GM18870 (cell line): Measurements from ENCODE around the gene SASH1.

ENCODE experiments used
- ATAC-seq: cut with Tn5 transposase; IDR thresholded peaks from one replicate; pipeline ENCODE4 v1.9.1; 2021; ENCODE audit warnings: moderate library complexity; ENCODE audit not compliant: unreplicated experiment

SASH1 gene

DNA sequence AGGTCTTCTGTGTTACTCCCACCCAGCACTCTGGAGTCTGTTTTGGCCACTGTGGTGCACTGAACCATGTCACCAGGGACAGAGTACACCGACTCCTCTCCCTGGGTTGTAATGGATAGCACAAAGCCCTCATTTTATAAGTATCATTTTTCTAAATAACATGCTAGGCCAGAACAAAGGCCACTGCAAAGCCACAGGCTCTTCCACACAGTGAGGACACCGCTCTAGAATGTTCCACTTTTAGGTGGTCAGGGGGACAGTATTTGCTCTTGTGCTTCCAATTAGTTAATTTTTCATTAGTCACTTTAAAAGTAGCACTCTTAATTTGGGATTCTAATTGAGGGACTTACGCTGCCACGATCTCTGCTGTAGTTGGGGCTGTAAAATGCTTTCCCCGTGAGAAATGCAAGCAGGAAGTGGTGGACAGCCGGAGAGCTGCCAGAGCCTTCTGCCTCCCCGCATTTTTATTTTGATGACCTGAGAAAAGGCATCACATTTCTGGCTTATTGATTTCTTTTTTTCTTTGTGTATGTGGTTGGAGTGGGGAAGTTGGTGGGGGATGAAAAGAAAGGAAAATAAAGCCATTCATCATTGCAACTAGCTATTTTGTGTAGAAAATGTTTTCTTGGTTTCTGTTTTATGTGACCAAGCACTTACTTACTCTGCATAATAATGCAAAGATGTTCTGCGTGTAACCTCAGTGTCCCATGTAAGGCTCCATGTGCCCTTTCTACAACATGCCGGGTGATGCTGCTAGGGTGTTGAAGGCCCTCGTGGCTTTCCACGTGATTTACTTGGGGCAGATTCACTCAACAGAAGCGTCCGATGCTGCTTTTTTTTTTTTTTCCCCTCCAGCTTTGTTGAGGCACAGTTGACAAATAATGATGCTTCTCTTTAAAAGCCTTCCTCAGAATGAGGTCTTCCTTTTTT, 195.9 kb downstream of the SASH1 start:
- ATAC-seq = no peak

GRCh38 chr6:148543540-148543939, 200.9 kb downstream of the SASH1 start:
- no peak for ATAC-seq

DNA sequence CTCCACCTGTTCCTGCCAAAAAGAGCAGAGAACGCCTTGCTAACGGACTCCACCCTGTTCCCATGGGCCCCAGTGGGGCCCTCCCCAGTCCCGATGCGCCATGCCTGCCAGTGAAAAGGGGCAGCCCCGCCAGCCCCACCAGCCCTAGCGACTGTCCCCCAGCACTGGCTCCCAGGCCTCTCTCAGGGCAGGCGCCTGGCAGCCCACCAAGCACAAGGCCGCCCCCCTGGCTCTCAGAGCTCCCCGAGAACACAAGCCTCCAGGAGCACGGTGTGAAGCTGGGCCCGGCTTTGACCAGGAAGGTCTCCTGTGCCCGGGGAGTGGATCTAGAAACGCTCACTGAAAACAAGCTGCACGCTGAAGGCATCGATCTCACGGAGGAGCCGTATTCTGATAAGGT, 201.8 kb downstream of the SASH1 start:
- ATAC-seq = no peak

DNA sequence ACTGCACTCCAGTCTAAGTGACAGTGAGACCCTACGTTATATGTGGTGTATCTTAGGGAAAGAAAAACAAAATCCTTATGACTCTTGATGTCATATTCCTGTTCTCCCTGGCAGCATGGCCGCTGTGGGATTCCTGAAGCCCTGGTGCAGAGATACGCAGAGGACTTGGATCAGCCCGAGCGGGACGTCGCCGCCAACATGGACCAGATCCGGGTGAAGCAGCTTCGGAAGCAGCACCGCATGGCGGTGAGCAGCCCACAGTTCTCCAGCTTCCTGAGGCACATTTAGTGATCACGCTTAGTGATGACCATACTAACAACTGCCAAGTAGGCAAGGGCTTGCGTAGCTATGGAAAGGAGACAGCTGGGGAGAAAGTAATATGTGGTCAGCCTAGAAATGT, 203.3 kb downstream of the SASH1 start:
- ATAC-seq = no peak

- ATAC-seq = no peak
These were observed 204.5 kb downstream of the SASH1 start for GRCh38 chr6:148547110-148547509.

DNA sequence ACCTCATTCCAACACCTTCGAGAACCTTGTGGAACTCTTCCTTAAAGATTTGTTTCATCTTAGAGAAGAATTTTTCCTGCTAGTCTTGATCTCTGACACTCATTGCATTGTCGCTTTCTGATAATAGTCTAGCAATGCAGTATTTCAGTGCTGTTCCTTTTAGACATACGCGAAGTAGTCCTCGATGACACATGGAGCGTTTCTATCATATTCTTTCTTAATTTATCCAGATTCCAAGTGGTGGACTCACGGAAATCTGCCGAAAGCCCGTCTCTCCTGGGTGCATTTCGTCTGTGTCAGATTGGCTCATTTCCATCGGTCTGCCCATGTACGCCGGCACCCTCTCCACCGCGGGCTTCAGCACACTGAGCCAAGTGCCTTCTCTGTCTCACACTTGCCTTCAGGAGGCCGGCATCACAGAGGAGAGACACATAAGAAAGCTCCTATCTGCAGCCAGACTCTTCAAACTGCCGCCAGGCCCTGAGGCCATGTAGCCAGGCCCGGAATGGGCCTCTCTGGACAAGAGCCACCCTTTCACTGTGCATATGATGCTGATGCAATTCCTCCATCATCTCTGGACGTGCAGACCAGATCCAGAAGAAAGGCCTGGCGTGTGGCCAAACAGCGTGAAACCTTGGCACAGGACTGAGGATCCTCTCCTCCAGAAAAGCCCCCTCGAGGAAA, 205.6 kb downstream of the SASH1 start:
- ATAC-seq = no peak

DNA sequence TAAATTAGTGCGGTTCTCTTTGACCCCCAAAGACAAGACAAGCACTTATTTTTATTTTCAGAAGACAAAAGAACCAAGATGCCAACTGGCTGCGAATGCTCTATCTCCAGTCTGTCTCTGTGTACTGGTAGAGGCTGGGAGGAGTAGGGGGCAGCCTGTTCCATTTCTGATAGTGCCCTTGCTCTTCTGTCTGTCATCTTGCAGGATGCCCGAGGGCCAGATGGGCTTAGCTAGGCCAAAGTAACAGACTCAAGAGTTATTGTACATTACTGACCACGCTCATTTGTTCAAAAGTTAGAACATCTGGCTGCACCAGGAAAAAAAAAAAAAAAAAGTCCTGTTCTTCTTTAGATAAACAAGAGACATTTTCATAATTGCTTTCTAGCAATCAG, 206.1 kb downstream of the SASH1 start:
- ATAC-seq = no peak

DNA sequence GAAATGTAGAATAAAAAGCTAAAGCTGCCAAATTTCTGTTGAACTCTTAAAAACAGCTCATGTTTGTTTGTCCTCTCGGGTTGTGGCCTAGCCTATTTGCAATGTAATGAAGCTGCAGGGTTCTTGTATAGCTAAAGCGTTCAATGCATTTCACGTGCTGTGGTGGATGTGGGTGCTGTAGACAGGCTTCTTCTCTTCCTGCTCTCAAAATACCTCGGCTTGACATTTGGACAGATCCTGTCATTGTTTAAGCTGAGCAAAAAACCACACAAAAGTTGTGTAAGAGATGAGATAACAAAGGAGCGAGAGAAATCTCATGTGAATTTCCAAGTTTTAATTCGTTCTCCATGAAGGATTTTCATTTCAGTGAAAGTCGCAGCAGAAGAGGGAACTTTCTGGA, 207.9 kb downstream of the SASH1 start:
- no peak for ATAC-seq

GRCh38 chr6:148551226-148551625, 208.6 kb downstream of the SASH1 start:
- ATAC-seq = no peak

- ATAC-seq = no peak
These were observed 213.8 kb downstream of the SASH1 start for GRCh38 chr6:148556410-148556809.

GRCh38 chr6:148557796-148558321, 215.2 kb downstream of the SASH1 start:
- ATAC-seq = no peak

DNA sequence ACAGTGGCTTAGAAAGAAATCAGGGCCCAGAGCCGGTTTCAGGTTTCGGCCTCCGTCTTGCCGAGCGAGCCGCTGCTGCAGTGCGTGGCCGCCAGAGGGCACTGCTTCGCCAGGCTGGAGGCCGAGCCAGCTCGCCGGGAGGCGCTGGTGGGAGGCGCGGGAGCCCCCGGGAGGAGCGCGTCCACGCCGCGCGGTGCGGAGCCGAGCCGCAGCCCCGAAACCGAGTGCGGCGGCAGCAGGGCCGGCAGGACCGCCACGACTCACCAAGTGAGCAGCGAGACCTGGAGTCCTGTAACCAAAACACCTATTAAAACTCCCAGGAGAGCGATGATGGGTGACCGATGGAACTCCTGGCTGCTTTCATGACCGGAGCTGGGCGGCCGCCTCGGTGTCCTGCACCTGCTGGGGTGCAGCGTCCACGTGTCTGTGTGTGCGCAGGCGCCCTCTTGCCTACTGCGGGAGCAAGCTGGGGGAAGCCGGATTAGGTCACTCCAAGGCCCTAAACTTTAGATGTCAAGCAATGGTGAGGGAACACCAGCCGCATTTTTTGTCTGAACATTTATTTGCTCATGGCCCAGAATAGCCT, 217.3 kb downstream of the SASH1 start:
- no peak for ATAC-seq

GRCh38 chr6:148561629-148562028, 219.0 kb downstream of the SASH1 start:
- ATAC-seq = no peak

DNA sequence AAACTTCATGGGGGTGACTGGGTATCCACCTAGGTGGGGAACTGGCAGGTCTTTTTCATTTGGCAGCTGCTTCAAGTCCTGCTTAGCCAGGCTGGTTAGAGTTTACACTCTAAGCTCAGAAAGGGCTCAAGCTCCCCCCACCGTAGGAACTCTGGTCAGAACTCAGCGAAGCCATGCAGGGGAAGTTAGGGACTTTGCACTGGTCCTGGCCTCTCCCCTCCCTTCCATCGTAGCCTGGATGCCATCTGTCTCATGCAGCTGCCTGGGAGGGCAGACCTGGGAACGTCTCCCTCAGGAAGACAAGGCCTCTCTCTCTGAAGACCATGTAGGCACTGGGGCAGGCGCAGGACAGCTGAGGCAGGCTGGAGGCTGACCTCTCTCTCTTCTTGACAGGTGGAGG, 220.4 kb downstream of the SASH1 start:
- ATAC-seq = no peak

- no peak for ATAC-seq
These were observed 221.9 kb downstream of the SASH1 start for GRCh38 chr6:148564494-148565035.

DNA sequence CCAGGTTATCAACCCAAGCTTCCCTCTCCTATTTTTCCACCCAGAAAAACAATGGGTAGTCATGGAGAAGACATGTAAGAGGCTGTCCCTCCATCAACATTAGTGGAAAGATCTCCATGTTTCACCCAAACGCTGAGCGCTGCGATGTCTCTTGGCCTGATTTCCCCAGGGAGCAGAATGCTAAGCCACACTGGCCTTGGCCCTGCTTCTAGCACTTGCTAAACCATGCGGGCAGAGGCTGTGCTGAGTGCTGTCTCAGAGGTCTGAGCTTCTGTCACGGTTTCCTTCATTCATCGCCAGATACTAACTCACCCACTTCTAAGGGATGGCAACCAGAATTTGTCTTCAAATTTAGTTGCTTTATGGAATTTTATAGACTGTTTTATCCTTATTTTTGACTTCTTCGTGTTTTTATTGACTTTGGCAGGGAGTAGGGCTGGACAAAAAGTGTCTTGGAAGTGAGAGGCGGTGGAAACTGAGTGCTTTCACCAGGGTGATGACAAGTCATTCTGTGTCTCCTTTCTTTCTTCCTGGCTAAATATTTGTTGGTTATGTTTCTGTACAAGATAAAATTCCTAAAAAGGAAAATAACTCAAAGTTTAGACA, 222.8 kb downstream of the SASH1 start:
- ATAC-seq = no peak

- ATAC-seq = no peak
These were observed 223.5 kb downstream of the SASH1 start for GRCh38 chr6:148565930-148566663.

GRCh38 chr6:148566664-148567350, 224.2 kb downstream of the SASH1 start:
- ATAC-seq = no peak

DNA sequence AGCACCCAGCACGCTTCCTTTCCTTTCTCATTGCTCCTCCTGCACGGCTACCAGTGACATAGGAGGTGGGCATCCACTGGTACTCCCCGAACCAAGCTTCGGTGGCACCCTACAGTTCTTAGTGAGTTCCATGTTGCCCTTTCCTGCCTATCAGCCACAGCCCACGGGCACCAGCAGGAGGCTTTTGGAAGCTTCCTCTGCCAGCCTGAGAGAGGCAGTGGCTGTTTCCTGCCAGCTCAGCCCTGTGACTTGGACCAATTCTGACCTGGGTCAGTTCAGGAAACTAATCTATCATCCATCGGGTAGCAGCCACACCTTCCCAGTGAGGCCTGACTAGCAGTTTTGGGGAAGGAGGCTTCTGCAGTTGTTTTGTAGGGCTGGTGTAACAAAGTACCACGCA, 227.8 kb downstream of the SASH1 start:
- ATAC-seq = no peak
